Adrenal gland (tissue), 12 donors: ENCODE measurements around the gene CNDP1. TPM values are rescaled to one million over a fixed set of nuclear protein-coding genes. Genes with fewer than 3 reads are reported as not detected.

Source experiments
- DNase-seq, 7 donors: peaks; one replicate each; pipeline ENCODE4 v3.0.0-alpha.2; 2019 to 2020
- H3K27ac ChIP-seq, 5 donors: fragments of 200-600 bp; sonication (generic) in 4 of 5; 1 replicate in 3 of 5; 2 replicates in 2 of 5; pipeline versions ENCODE4 v1.5.1 to v1.8.0; 2016 to 2020; ENCODE audit warnings: mild to moderate bottlenecking in 1 of 5
- H3K27me3 ChIP-seq: fragments of 200-600 bp; 2 replicates; pipeline ENCODE4 v1.8.0; 2021
- H3K36me3 ChIP-seq, 2 donors: fragments of 200-600 bp; replicated peaks in 1 of 2; 1 replicate in 1 of 2; 2 replicates in 1 of 2; pipeline versions ENCODE4 v1.5.1 to v1.8.0; 2018 to 2022
- H3K4me1 ChIP-seq, 2 donors: fragments of 200-600 bp; replicated peaks in 1 of 2; 1 replicate in 1 of 2; 2 replicates in 1 of 2; pipeline versions ENCODE4 v1.5.1 to v1.8.0; 2018 to 2021
- H3K4me3 ChIP-seq, 4 donors: fragments of 200-600 bp; sonication (generic) in 3 of 4; one replicate each; pipeline ENCODE4 v1.5.1; 2016 to 2018
- H3K9me3 ChIP-seq, 3 donors: fragments of 200-600 bp; sonication (generic) in 1 of 3; replicated peaks in 1 of 3; 1 replicate in 2 of 3; 2 replicates in 1 of 3; pipeline versions ENCODE4 v1.5.1 to v1.8.0; 2016 to 2021
- CTCF ChIP-seq, 6 experiments: fragments of 450-650 bp in 4 of 6; fragments of 200-600 bp in 2 of 6; sonication (generic) in 1 of 6; IDR thresholded peaks; 1 replicate in 5 of 6; 2 replicates in 1 of 6; pipeline versions ENCODE4 v1.5.1 to v1.8.0; 2016 to 2021; ENCODE audit warnings: antibody characterized with exemption in 6 of 6, mild to moderate bottlenecking in 2 of 6, moderate library complexity in 1 of 6
- POLR2A ChIP-seq, 2 donors: fragments of 450-650 bp; IDR thresholded peaks; one replicate each; pipeline ENCODE4 v1.6.1; 2017; ENCODE audit warnings: antibody characterized with exemption in 2 of 2, mild to moderate bottlenecking in 2 of 2, moderate library complexity in 1 of 2
- WGBS, 4 donors: extraction: QIAGEN DNeasy Blood & Tissue Kit in 2 of 4; methylation state at CpG; one replicate each; pipeline versions ENCODE4 v1.1.5 to v1.1.7; 2013 to 2017; 5-methylcytosine and 5-hydroxymethylcytosine counted together
- intact Hi-C, 2 donors: fragments of 100-400 bp; cut with DNase I; formaldehyde crosslinking; loops; one replicate each; pipeline versions ENCODE4 v1.14.1 to v1.15.0; 2022 to 2023
- polyA plus RNA-seq, 3 donors: library from polyadenylated mRNA; stranded (reverse); fragments of 200-250 nt in 2 of 3; fragments of 350-450 nt in 1 of 3; fragmentation: Illumina TruSeq in 1 of 3; extraction: RNeasy Lipid Tissue Mini Kit (QIAGEN cat#74804) in 1 of 3; gene quantifications; one replicate each; pipeline ENCODE4 v1.2.3, GENCODE V29; 2013 to 2014
- total RNA-seq, 9 donors: library from RNA; depleted of rRNA in 4 of 9; stranded (reverse); fragments of >200 nt in 4 of 9; fragments of 120-200 nt in 1 of 9; fragmentation: NEBNext Ultra II Directional in 1 of 9; extraction: Animal tissue kit (Norgen Biotek cat#: 25700) in 1 of 9; gene quantifications; one replicate each; pipeline versions ENCODE4 v1.1.0 to v1.2.4, GENCODE V29; 2013 to 2023
- donor health status: healthy with polysubstance abuse.
- donor health status: Bipolar disorder and iron deficiency.
- donor health status: DM: yes; HTN: yes; CAD: no.
- donor health status: DM: no; HTN: no; CAD: no.
- donor health status: DM: no; HTN: no; CAD: no.
- donor health status: DM: yes; HTN: yes; CAD: no.

The CNDP1 gene
- total and polyA plus RNA-seq, 12 donors, result 0.16 to 0.27 TPM; not detected in 10

- WGBS, 4 donors, result 91 to 94% (median 93%) methylated on average over 15 of the region's 15 CpGs
- intact Hi-C loops, result no loop called here
- no peak for TF ChIP-seq POLR2A (IDR thresholded peaks at IDR 0.05)
- no peak for TF ChIP-seq CTCF (IDR thresholded peaks at IDR 0.05)
- Histone ChIP-seq H3K27ac (no peak overlapping the region), H3K9me3 (no peaks in the 10 kb centered on the region), H3K4me3 (no peak overlapping the region), H3K4me1 (no peaks in the 10 kb centered on the region), H3K27me3 (no peaks in the 10 kb centered on the region), H3K36me3 (peaks cover 0 to 6% of the 10 kb centered on the region in 2 donors)
- no peak for DNase-seq
Measured at GRCh38 chr18:74635224-74635975, 101.1 kb downstream of the CNDP1 start.

Other genes with a start within 250 kb of the CNDP1 start
- 100 to 1,000 TPM in 6 of 9 donors, 10 to 100 TPM in 3; 70.8 to 286 (median 138) TPM for gene CYB5A, start 242.5 kb upstream of the CNDP1 start, total RNA-seq
- gene CYB5A, start 242.5 kb upstream of the CNDP1 start, polyA plus RNA-seq, result 100 to 1,000 TPM in 1 of 3 donors, 10 to 100 TPM in 2; 62.0 to 207 (median 84.4) TPM
- gene C18orf63, start 218.7 kb upstream of the CNDP1 start, total RNA-seq, result under 1 TPM in 1 of 9 donors, not detected in 8; under 0.01 TPM
- not detected for gene C18orf63, start 218.7 kb upstream of the CNDP1 start, polyA plus RNA-seq
- under 1 TPM in 2 of 9 donors, not detected in 7; 0.22 to 0.37 TPM for gene DIPK1C, start 77.2 kb upstream of the CNDP1 start, total RNA-seq
- gene DIPK1C, start 77.2 kb upstream of the CNDP1 start, polyA plus RNA-seq, result under 1 TPM in 1 of 3 donors, not detected in 2; 0.17 TPM
- 100 to 1,000 TPM in 5 of 9 donors, 10 to 100 TPM in 4; 64.8 to 159 (median 104) TPM for gene CNDP2, start 38.1 kb upstream of the CNDP1 start, total RNA-seq
- 100 to 1,000 TPM in 1 of 3 donors, 10 to 100 TPM in 2; 49.7 to 105 (median 52.4) TPM for gene CNDP2, start 38.1 kb upstream of the CNDP1 start, polyA plus RNA-seq
- 10 to 100 TPM in 5 of 9 donors, 1 to 10 TPM in 4; 6.9 to 20.2 (median 10.3) TPM for gene ZNF407, start 63.4 kb downstream of the CNDP1 start, total RNA-seq
- 1 to 10 TPM; 2.5 to 4.4 (median 4.2) TPM for gene ZNF407, start 63.4 kb downstream of the CNDP1 start, polyA plus RNA-seq